ENCODE measurements around the gene ZNF441.
"Not testable (repeated sequence)": the region's sequence is repeated elsewhere in the genome, so short reads cannot be mapped to it uniquely, and the experiment has no call there.

Gene ZNF441

GRCh38 chr19:11814700-11815035 is 47.9 kb downstream of the ZNF441 start:
- H3K36me3 ChIP-seq (replicated peaks; ENCODE audit: low read depth, low read length), result peaks cover 2% of the 10 kb centered on the region
- H2AFZ ChIP-seq (ENCODE audit: low read depth, low read length), result peak overlapping the region; percentile 86
- H3K4me1 ChIP-seq (ENCODE audit: low read length), result peaks cover 5% of the 10 kb centered on the region
- H3K4me2 ChIP-seq (ENCODE audit: low read length), result peak overlapping the region; percentile 92
- no peaks in the 10 kb centered on the region for H4K20me1 ChIP-seq (ENCODE audit: insufficient read depth, low read length)
- no peaks in the 10 kb centered on the region for H3K9me3 ChIP-seq (ENCODE audit: insufficient read depth, low read length)
- no peaks in the 10 kb centered on the region for H3K27me3 ChIP-seq (ENCODE audit: low read depth, low read length)
- H3K4me3 ChIP-seq (ENCODE audit: low read length), result peak overlapping the region; percentile 87
- TF ChIP-seq CTCF (IDR thresholded peaks at IDR 0.05; ENCODE audit: low read depth, low read length) (no peak), EZH2phosphoT487 (IDR thresholded peaks at IDR 0.05; ENCODE audit: low read depth) (no peak)
- H3K79me2 ChIP-seq (ENCODE audit: low read length), result 0 out of 2 replicates have a peak, but pooled peaks cover 4% of the 10 kb centered on the region
- H3K9ac ChIP-seq (ENCODE audit: low read length), result peak overlapping the region; percentile 77
- H3K27ac ChIP-seq (ENCODE audit: low read length), result no peak overlapping the region

- no peaks in the 10 kb centered on the region for H3K27me3 ChIP-seq (ENCODE audit: low read depth, low read length)
- H3K9me3 ChIP-seq (ENCODE audit: insufficient read depth, low read length), result no peaks in the 10 kb centered on the region
- H4K20me1 ChIP-seq (ENCODE audit: insufficient read depth, low read length), result no peaks in the 10 kb centered on the region
- H3K4me3 ChIP-seq (ENCODE audit: low read length), result no peak overlapping the region
- H3K4me1 ChIP-seq (ENCODE audit: low read length), result peaks cover 13% of the 10 kb centered on the region
- no peak overlapping the region for H3K4me2 ChIP-seq (ENCODE audit: low read length)
- H3K36me3 ChIP-seq (replicated peaks; ENCODE audit: low read depth, low read length), result peaks cover 11% of the 10 kb centered on the region
- TF ChIP-seq EZH2phosphoT487 (IDR thresholded peaks at IDR 0.05; ENCODE audit: low read depth) (no peak), CTCF (IDR thresholded peaks at IDR 0.05; ENCODE audit: low read depth, low read length) (no peak)
- H3K27ac ChIP-seq (ENCODE audit: low read length), result no peak overlapping the region
- H3K9ac ChIP-seq (ENCODE audit: low read length), result no peak overlapping the region
- no peaks in the 10 kb centered on the region for H3K79me2 ChIP-seq (ENCODE audit: low read length)
- H2AFZ ChIP-seq (ENCODE audit: low read depth, low read length), result no peak overlapping the region
Measured at GRCh38 chr19:11821474-11822109, 54.8 kb downstream of the ZNF441 start.

GRCh38 chr19:11828957-11829876 is 62.4 kb downstream of the ZNF441 start:
- H3K9me3 ChIP-seq (ENCODE audit: insufficient read depth, low read length), result peaks cover 18% of the 10 kb centered on the region
- H3K27ac ChIP-seq (ENCODE audit: low read length); H3K9ac ChIP-seq (ENCODE audit: low read length); H3K27me3 ChIP-seq (ENCODE audit: low read depth, low read length); H2AFZ ChIP-seq (ENCODE audit: low read depth, low read length); H4K20me1 ChIP-seq (ENCODE audit: insufficient read depth, low read length); H3K79me2 ChIP-seq (ENCODE audit: low read length): not testable (repeated sequence)
- peaks cover 18% of the 10 kb centered on the region for H3K4me1 ChIP-seq (ENCODE audit: low read length)
- peak overlapping the region; percentile 42 for H3K4me2 ChIP-seq (ENCODE audit: low read length)
- TF ChIP-seq CTCF (IDR thresholded peaks at IDR 0.05; ENCODE audit: low read depth, low read length), result peak; percentile 54
- H3K36me3 ChIP-seq (replicated peaks; ENCODE audit: low read depth, low read length), result peaks cover 25% of the 10 kb centered on the region
- peak overlapping the region; percentile 15; the same call in 1 of the 2 replicates for H3K4me3 ChIP-seq (ENCODE audit: low read length)

GRCh38 chr19:11832253-11832912 is 65.6 kb downstream of the ZNF441 start:
- Histone ChIP-seq H3K36me3 (replicated peaks; ENCODE audit: low read depth, low read length) (peaks cover 25% of the 10 kb centered on the region), H3K9me3 (ENCODE audit: insufficient read depth, low read length) (peaks cover 18% of the 10 kb centered on the region), H3K9ac (ENCODE audit: low read length) (no peak overlapping the region), H4K20me1 (ENCODE audit: insufficient read depth, low read length) (no peaks in the 10 kb centered on the region), H3K79me2 (ENCODE audit: low read length) (no peaks in the 10 kb centered on the region), H3K27ac (ENCODE audit: low read length) (no peak overlapping the region), H3K27me3 (ENCODE audit: low read depth, low read length) (no peaks in the 10 kb centered on the region), H3K4me1 (ENCODE audit: low read length) (peaks cover 18% of the 10 kb centered on the region), H3K4me2 (ENCODE audit: low read length) (no peak overlapping the region), H3K4me3 (ENCODE audit: low read length) (no peak overlapping the region), H2AFZ (ENCODE audit: low read depth, low read length) (no peak overlapping the region)
- TF ChIP-seq CTCF (IDR thresholded peaks at IDR 0.05; ENCODE audit: low read depth, low read length) (no peak), EZH2phosphoT487 (IDR thresholded peaks at IDR 0.05; ENCODE audit: low read depth) (no peak)
